GM10266 (cell line): Measurements from ENCODE around the gene MAD1L1.

Source experiments
- DNase-seq: peaks from one replicate; pipeline ENCODE4 v3.0.0; 2012; ENCODE audit errors: extremely low spot score
- CTCF ChIP-seq: IDR thresholded peaks from 2 replicates; pipeline ENCODE4 v1.5.1; 2012; ENCODE audit warnings: mild to moderate bottlenecking, low read depth; ENCODE audit not compliant: control insufficient read depth, insufficient read depth; ENCODE audit errors: missing control alignments

Gene MAD1L1

GRCh38 chr7:2014391-2015241 is 218.1 kb downstream of the MAD1L1 start:
- TF ChIP-seq CTCF, result no peak
- DNase-seq, result no peak

- no peak for DNase-seq
- TF ChIP-seq CTCF, result no peak
These were observed 219.1 kb downstream of the MAD1L1 start for GRCh38 chr7:2013381-2014311.

DNA sequence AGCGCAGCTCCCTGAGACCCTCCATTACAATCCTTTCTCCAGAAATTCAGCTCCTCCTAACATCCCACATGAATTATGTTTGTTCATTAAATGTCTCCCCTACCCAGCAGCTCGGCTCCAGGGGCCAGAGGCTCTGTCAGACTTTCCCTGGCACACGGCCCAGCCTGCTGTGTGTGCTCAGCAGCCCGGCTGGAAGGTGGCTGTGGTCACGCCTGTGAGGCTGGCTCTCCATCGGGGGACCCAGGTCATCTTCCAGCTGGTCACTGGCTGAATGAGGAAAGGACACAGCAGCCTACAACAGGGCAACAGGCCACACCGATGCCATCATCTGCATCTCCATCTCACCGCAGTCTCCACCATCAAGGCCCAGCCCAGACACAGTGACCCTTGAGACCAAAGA is 219.8 kb downstream of the MAD1L1 start:
- no peak for TF ChIP-seq CTCF
- DNase-seq, result no peak

GRCh38 chr7:2012044-2012900 is 220.5 kb downstream of the MAD1L1 start:
- no peak for TF ChIP-seq CTCF
- no peak for DNase-seq

DNA sequence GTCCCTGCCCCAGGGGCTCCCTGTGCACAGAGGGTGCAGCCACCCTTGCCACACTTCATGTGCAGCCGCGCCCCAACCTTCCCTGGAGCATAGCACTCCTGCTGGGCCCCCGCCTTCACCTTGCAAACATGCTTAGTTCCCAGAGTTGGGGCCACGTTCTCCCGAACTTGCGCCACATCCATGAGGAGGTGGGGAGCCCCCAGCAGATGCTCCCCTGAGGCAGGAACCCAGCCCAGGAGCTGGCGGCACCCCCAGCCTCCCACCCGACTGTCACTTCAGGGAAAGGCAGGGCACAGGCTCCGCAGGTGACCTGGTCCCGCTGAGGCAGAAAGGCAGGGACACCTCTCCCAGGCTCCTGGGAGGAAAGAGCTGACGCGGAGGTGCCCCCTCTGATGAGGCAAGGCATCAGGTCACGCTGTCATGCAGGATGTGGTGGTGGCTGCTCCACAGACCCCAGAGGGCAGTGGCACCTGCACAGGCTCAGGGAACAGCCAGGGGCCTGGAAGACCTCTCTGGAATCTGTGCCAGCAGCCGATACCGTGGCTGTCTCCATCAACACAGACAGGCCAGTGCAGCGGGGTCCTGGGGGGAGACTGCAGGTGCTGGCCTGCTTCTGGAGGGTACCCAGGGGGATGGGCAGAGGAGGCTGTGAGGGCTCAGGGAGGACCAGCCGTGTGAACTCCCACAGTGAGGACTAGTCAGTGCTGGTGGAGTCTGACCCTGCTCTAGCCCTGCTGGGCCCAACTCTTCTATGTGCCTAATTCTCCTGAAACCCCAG is 221.3 kb downstream of the MAD1L1 start:
- no peak for TF ChIP-seq CTCF
- no peak for DNase-seq

DNA sequence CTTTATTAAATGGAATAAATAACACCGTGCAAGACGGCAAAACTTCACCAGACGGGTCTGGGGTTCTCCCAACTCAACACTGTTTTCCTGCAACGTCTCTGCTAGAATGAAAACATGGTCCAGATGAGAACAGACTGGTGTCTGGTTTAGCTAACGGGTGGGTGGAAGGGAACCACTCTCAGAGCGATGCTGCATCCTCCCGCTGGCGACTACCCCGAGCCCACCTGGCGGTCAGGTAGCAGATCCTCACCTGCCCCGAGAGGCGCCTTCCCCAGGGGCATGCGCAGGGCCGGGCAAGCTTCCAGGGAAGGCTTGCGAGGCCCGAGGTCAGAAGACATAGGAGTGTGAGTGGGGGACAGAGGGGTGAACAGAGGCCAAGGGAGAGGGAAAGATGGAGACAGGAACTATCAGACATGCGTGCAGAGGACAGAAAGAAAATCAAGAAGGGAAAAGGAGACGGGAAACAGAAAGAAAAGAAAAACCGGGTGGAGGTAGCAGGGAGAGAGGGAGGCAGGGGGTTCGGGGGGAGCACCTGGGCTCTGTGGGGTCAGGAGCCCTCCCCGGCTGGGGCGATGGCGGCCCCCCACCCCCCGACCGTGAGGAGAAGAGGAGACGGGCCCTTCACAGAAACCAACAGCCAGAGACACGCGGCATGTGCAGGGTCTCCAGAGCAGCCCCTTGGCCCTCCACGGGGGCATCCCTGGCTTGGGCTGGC is 222.0 kb downstream of the MAD1L1 start:
- no peak for TF ChIP-seq CTCF
- no peak for DNase-seq
